ENCODE results near the gene MEIS2. TPM values are rescaled to one million over a fixed set of nuclear protein-coding genes. Genes with fewer than 3 reads are reported as not detected.

Gene MEIS2
- total and polyA plus RNA-seq, 8 donors = 14.1 to 44.5 (median 36.3) TPM

- H3K4me1 ChIP-seq = no peaks in the 10 kb centered on the region
- no peaks in the 10 kb centered on the region for H3K27me3 ChIP-seq
- no peak for TF ChIP-seq CTCF (IDR thresholded peaks at IDR 0.05)
- intact Hi-C loops (cut with DNase I) = no loop called here
- no peaks in the 10 kb centered on the region for H3K9me3 ChIP-seq
- DNase-seq (no peak), ATAC-seq (no peak)
- no peaks in the 10 kb centered on the region for H3K36me3 ChIP-seq
- H3K4me3 ChIP-seq = no peak overlapping the region
- H3K27ac ChIP-seq = no peak overlapping the region
These were observed 140.6 kb downstream of the MEIS2 start for GRCh38 chr15:36959746-36960145.

- H3K4me3 ChIP-seq = no peak overlapping the region
- DNase-seq (no peak), ATAC-seq (no peak)
- H3K27me3 ChIP-seq = no peaks in the 10 kb centered on the region
- H3K27ac ChIP-seq = no peak overlapping the region
- no peaks in the 10 kb centered on the region for H3K4me1 ChIP-seq
- intact Hi-C loops (cut with DNase I) = no loop called here
- H3K9me3 ChIP-seq = no peaks in the 10 kb centered on the region
- TF ChIP-seq CTCF (IDR thresholded peaks at IDR 0.05) = no peak
- no peaks in the 10 kb centered on the region for H3K36me3 ChIP-seq
These were observed 141.7 kb downstream of the MEIS2 start for GRCh38 chr15:36958606-36959005.

GRCh38 chr15:36954486-36954885 is 145.9 kb downstream of the MEIS2 start:
- H3K4me1 ChIP-seq = no peaks in the 10 kb centered on the region
- H3K27me3 ChIP-seq = no peaks in the 10 kb centered on the region
- intact Hi-C loops (cut with DNase I) = no loop called here
- H3K27ac ChIP-seq = no peak overlapping the region
- H3K4me3 ChIP-seq = no peak overlapping the region
- no peaks in the 10 kb centered on the region for H3K9me3 ChIP-seq
- no peaks in the 10 kb centered on the region for H3K36me3 ChIP-seq
- DNase-seq (no peak), ATAC-seq (no peak)
- no peak for TF ChIP-seq CTCF (IDR thresholded peaks at IDR 0.05)

GRCh38 chr15:36953346-36953745 is 147.0 kb downstream of the MEIS2 start:
- no peak for TF ChIP-seq CTCF (IDR thresholded peaks at IDR 0.05)
- Histone ChIP-seq H3K4me1 (no peaks in the 10 kb centered on the region), H3K36me3 (no peaks in the 10 kb centered on the region), H3K4me3 (no peak overlapping the region), H3K27me3 (no peaks in the 10 kb centered on the region), H3K9me3 (no peaks in the 10 kb centered on the region), H3K27ac (no peak overlapping the region)
- ATAC-seq = no peak
- intact Hi-C loops (cut with DNase I) = no loop called here
- DNase-seq = no peak

GRCh38 chr15:36951731-36952247 is 148.6 kb downstream of the MEIS2 start:
- Histone ChIP-seq H3K4me1 (no peaks in the 10 kb centered on the region), H3K36me3 (no peaks in the 10 kb centered on the region), H3K9me3 (no peaks in the 10 kb centered on the region), H3K27ac (no peak overlapping the region), H3K27me3 (no peaks in the 10 kb centered on the region), H3K4me3 (no peak overlapping the region)
- intact Hi-C loops (cut with DNase I) = no loop called here
- DNase-seq (peak in 2 of 4 donors; percentile 42 to 53), ATAC-seq (peak; percentile 47)
- no peak for TF ChIP-seq CTCF (IDR thresholded peaks at IDR 0.05)
